G401 (cell line): ENCODE results near the gene FCHO2. TPM values are rescaled to one million over a fixed set of nuclear protein-coding genes. Genes with fewer than 3 reads are reported as not detected.
"Not testable (repeated sequence)": the region's sequence is repeated elsewhere in the genome, so short reads cannot be mapped to it uniquely, and the experiment has no call there.

Experiments used
- DNase-seq: peaks from one replicate; pipeline ENCODE4 v3.0.0-alpha.2; 2015; ENCODE audit warnings: low spot score
- in situ Hi-C: cut with HindIII; loops from 2 replicates; pipeline ENCODE4 v1.10.0; 2016; ENCODE audit warnings: low sequenced_read_pairs, mixed read lengths
- total RNA-seq: library from RNA; depleted of rRNA; stranded (reverse); fragments of >200 nt; shearing (Covaris generic); gene quantifications from 2 replicates; pipeline ENCODE4 v1.2.3, GENCODE V29; 2014; rRNA removed

The FCHO2 gene, protein sequence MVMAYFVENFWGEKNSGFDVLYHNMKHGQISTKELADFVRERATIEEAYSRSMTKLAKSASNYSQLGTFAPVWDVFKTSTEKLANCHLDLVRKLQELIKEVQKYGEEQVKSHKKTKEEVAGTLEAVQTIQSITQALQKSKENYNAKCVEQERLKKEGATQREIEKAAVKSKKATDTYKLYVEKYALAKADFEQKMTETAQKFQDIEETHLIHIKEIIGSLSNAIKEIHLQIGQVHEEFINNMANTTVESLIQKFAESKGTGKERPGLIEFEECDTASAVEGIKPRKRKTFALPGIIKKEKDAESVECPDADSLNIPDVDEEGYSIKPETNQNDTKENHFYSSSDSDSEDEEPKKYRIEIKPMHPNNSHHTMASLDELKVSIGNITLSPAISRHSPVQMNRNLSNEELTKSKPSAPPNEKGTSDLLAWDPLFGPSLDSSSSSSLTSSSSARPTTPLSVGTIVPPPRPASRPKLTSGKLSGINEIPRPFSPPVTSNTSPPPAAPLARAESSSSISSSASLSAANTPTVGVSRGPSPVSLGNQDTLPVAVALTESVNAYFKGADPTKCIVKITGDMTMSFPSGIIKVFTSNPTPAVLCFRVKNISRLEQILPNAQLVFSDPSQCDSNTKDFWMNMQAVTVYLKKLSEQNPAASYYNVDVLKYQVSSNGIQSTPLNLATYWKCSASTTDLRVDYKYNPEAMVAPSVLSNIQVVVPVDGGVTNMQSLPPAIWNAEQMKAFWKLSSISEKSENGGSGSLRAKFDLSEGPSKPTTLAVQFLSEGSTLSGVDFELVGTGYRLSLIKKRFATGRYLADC
- total RNA-seq: 9.6 and 10.9 TPM in 2 replicates

DNA sequence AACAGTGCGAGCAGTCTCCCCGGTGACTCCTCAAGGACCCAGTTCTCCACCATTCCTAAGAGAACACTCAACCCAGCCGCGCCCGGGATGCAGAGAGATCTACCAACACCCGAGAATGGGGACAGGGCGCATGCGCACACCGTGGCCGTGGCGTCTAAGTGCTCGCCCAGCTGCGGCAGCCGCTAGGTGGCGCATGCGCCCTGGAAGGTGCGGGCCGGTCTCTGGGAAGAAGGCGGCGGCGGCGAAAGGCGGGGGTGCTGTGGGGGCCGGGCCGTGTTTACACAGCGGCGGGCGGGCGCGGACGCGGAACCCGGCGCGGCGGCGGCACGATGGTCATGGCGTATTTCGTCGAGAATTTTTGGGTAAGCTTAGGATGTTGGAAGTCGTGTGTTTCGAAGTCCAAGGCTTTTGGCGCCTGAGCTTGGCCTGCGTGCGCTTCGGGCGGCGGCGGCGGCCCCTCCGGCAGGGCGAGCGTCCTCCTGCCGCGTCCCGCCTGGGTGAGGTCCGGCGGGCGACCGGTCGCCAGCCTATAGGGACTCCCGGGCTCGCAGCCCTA, at the start of gene FCHO2:
Gene FCHO2 (plus strand): TSS at position 274 of the 556 bp plus-strand sequence. CDS start 56 bp downstream, at position 330.
- DNase-seq: peak; percentile 93
- in situ Hi-C loops: no loop called here

DNA sequence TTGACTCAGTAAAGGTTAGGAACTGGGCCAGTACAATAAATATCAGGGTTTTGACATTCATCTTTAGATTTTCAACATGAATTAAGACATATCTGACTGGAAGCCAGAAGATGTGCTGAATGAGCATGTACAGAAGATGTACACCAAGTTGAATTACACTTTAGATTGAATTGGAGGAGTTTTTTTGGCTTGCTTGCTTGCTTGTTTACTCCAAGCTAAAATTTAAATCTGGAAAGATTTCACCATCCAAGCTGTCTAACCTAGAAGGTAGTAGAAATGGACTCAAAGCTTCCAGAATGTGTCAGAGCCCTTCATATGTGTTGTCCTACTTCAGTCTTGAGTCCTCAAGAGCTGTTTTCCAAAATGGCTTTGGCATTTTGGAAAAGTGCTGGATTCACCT, 49.0 kb upstream of the FCHO2 start:
- in situ Hi-C loops: no loop called here

DNA sequence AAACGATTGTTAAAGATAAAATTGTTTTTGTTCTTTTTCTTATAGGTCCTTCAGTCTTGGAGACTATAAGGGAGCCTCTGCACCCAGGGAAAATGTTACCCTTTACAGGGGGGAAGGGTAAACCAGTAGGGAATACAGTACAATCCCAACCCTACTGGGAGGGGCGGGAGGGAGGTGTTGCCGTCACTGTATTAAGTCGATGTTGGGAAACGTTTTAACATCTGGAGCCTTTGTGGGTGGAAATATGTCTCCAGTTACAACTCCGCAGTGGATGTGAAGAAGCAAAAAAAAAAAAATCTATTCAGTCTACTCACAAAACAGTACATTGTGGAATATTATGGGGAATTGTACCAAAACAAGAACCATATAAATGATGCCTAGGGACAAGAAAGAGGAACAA, 47.2 kb upstream of the FCHO2 start:
- in situ Hi-C loops: no loop called here
- DNase-seq: no peak

More for the DNA sequence above, 49.0 kb upstream of the FCHO2 start:
- no peak for DNase-seq

DNA sequence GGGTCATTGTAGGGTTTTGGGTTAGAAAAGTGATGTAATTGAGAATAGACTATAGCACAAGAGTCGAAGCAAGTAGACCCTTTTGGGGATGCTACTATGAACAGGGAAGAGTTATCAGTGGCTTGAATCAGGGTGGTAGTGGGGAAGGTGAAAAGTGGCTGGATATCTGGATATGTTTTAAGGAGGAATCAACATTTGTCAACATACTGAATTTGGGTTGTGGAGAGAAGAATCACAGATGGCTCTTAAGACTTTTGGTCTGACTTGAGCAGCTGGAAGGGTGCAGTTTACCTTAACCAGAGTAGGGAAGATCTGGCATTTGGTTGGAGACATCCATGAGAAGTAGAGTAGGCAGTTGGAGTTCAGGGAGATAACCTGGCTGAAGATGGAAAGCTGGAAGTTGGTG, 38.5 kb upstream of the FCHO2 start:
- in situ Hi-C loops: no loop called here

DNA sequence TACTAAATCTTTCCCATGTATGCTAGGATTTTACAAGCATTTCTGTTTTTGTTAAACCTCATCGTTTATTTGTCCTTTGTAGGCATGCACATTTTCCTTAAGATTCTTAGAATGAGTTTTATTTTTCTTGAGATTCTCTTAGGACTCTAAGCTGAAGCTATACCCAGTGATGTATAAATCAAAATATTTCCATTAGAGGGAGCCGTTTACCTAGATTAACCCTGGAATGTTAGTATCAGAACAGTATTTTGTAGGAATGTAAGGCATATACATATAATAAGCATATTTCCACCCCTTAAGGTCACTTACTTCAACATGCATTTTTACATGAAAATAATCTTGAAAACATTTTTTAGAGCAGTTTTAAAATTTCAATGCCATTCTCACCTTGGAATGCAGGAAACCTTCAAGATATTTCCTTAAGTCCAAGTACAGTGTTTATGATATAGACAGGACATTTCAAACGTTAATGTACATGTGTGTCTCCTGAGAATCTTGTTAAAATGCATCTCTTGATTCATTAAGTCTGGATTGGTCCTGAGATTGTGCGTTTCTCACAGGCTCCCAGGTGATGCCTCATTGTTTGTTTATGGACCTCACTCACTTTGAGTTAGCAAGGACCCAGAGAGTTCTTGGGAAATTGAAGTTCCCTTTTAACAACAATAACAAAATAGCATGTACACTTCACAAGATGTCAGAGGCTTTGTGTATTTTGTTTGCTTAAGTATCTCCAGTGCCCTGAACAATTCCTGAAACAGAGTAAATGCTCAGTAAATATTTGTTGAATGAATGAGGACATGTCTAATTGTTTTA, 34.9 kb upstream of the FCHO2 start:
- in situ Hi-C loops: no loop called here
- DNase-seq: no peak

More for the DNA sequence above, 38.5 kb upstream of the FCHO2 start:
- no peak for DNase-seq

DNA sequence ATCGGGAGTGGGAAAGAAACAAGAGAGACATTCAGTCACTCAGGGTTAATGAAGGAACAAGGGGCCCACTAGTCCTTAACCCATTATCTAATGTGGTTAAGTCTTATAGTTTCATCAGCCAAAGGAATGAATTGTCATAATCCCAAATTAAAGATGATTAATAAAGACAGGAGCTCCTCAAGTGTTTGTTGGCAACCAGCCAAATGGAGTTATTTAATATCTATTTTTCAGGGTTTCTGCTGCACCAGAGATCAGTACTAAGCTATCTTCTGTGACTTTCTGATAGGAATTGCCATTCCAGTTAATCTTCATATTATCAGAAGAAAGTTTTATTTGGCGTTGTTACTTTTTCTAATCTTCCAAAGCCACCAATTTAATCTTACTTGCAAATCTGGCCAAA, 34.0 kb upstream of the FCHO2 start:
- in situ Hi-C loops: no loop called here

DNA sequence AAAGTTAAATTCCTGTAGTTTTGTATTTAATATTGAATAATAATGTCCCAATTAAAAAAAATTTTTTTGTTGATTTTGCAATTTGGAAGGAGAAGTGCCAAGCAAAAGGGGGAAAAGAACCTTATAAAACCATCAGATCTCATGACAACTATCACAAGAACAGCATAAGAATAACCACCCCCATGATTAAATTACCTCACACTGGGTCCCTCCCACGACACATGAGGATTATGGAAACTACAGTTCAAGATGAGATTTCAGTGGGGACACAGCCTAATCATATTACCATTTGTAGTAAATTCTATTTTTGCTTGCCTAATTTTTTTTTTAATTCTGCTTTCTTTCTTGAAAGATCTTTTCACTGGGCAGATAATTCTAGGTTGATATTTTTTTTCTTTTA, 33.4 kb upstream of the FCHO2 start:
- in situ Hi-C loops: no loop called here

More for the DNA sequence above, 34.0 kb upstream of the FCHO2 start:
- no peak for DNase-seq

DNA sequence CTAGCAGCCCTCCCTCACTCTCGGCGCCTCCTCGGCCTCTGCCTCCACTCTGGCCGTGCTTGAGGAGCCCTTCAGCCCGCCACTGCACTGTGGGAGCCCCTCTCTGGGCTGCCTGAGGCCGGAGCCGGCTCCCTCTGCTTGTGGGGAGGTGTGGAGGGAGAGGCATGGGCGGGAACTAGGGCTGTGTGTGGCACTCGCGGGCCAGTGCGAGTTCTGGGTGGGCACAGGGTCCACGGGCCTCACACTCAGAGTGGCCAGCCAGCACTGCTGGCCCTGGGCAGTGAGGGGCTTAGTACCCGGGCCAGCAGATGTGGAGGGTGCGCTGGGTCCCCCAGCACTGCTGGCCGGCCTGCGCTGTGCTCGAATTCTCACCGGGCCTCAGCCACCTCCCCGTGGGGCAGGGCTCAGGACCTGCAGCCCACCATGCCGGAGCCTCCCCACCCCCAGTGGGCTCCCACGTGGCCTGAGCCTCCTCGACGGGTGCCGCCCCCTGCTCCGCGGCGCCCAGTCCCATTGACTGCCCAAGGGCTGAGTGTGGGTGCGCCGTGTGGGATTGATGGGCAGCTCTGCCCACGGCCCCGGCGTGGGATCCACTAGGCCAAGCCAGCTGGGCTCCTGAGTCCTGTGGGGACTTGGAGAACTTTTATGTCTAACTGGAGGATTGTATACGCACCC, 30.4 kb upstream of the FCHO2 start:
- in situ Hi-C loops: no loop called here
- no peak for DNase-seq

More for the DNA sequence above, 33.4 kb upstream of the FCHO2 start:
- DNase-seq: no peak

DNA sequence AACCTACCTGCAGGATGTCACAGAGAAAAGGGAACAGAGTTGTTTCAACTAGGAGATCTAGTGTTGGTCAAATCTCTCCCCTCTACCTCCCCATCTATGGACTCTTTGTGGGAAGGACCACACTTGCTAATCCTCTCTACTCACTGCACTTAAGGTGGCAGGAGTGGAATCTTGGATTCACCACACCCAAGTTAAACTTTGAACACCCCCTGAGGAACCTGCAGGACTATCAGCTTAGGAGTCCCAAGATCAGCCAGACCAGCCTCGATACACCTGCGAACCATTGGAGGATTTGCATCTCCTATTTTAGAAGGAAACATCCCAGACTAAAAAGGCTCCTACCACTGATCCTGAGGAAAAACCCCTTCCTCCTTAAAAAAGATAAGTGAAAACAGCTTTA, 23.2 kb upstream of the FCHO2 start:
- DNase-seq, in situ Hi-C loops: not testable (repeated sequence)

DNA sequence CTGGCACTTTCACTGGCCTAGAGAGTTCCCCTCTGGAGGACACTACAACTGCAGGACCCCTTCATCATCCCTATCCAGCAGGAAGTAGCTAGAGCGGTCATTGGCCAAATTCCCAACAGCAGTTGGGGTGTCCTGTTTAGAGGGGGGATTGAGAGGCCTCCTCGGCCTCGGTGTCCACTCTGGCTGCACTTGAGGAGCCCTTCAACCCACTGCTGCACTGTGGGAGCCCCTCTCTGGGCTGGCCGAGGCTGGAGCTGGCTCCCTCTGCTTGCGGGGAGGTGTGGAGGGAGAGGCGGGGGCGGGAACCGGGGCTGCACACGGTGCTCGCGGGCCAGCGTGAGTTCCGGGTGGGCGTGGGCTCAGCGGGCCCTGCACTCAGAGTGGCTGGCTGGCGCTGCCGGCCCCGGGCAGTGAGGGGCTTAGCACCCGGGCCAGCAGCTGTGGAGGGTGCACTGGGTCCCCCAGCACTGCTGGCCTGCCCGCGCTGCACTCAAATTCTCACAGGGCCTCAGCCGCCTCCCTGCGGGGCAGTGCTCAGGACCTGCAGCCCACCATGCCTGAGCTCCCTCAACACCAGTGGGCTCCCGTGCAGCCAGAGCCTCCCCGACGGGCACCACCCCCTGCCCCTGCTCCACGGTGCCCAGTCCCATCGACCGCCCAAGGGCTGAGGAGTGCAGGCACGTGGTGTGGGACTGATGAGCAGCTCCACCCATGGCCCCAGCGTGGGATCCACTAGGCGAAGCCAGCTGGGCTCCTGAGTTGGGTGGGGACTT, 20.7 kb upstream of the FCHO2 start:
- in situ Hi-C loops: not testable (repeated sequence)

DNA sequence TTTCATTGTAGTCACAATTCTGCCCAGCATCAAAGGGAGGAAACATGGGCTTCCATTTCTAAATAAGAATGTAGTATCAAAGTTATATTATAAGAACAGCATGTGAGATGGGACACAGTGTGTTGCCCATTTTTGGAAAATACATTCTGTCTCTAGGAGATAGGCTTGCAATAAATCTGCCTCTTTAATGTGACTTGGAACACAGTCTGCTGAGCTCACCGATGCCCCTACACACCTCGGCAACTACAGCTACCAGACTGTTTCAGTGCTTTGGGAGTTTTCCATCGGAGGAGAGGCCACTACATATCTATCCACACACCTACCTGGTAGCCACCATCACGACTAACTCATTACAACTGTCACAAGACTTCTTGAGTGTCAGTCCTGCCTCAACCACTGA, 18.9 kb upstream of the FCHO2 start:
- no peak for DNase-seq
- in situ Hi-C loops: no loop called here

More for the DNA sequence above, 20.7 kb upstream of the FCHO2 start:
- DNase-seq: not testable (repeated sequence)

DNA sequence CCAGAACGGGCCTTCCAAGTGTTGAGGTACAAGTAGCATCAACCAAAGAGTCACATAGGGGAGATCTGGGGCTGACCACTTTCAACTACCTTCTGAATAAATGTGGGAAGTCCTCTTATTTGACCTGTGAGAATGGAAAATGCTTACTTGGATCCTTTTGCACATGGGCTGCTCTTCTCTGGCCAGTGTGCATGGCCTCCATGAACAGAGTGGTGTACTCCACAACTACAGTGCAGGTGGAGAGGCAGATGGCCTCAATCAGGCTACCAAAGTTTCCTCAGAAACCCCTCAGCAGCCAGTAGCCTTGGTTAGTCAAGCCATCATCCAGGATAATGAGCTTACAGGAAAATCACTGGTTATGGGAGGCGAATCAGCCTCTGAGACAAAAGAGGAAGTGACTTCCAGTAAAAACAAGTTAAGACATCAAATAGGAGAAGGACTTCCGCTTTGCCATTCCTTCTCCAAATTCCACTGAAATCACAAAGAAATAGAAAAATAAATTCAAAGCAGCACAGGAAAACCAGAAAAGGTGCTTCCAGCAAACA, 18.3 kb upstream of the FCHO2 start:
- in situ Hi-C loops: no loop called here
- no peak for DNase-seq

DNA sequence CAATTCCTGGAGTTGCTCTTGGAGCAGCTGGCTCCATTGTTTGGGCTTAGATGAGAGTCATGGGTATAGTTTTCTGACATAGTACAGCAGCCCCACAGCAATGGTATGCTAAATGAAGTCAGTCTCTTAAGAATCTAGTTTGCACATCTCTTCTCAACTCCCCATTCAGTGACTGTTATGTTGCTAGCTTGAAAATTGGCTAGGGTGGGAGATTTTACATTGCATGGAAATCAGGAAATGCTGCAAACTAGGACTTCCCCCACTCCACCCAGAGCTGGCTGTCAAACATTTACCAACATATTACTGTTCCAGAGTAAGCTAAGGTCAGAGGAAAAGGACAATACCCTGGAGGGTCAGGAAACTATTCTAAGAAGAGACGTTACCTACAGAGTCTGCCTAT, 17.6 kb upstream of the FCHO2 start:
- no peak for DNase-seq
- in situ Hi-C loops: no loop called here

DNA sequence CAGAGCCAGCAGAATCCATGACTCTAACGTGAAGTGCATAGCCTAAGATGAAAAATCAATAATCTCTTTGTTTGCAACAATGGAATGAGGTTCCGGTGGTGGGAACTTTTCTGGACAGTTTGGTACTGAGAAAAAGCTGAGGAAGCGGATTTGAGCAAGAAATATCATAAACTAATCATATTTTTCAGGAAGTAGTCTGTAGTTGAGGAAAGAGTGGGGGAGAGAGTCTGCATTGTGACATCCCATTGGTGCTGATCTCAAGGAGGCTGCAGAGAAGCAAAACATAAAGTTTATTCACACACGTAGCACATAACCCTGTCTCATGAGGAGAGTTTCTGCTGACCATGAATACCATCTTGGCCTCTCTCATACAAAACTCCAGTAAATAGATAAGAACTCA, 15.8 kb upstream of the FCHO2 start:
- no peak for DNase-seq

DNA sequence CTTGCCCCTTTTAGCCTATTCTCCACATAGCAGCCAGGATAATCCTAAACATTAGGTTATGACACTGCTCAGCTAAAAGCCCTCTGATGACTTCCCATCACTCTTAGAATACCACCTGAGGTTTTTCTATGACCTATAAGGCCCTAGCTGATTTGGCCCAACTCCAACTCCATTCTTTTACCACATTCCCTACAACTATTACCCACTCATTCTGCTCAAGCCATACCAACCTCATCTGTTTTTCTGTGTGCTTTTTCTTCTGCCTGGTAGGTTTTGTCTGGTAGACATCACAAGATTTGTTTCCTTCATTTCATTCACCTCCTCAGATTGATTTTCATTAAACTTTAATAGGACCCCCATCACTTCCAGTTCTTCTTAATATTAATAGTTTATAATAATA, 12.5 kb upstream of the FCHO2 start:
- no peak for DNase-seq
- in situ Hi-C loops: no loop called here

More for the DNA sequence above, 15.8 kb upstream of the FCHO2 start:
- in situ Hi-C loops: no loop called here

DNA sequence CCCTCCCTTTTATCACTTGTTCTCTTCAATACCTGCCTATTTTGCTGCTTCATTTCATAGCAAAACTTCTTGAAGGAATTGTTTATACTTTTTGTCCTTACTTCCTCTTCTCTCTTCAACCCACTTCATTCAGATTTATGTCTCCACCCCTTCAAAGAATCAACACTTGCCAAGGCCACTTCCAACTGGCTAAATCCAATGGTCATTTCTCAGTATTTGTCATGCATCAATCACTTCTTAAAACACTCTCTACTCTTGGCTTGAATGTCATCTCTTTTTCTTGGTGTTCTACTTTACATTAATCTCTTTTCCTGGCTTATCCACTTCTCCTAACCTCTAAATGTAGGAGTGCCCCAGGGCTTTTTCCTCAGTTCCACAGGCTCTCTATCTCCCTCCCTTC, 8.3 kb upstream of the FCHO2 start:
- DNase-seq: no peak
- in situ Hi-C loops: no loop called here

DNA sequence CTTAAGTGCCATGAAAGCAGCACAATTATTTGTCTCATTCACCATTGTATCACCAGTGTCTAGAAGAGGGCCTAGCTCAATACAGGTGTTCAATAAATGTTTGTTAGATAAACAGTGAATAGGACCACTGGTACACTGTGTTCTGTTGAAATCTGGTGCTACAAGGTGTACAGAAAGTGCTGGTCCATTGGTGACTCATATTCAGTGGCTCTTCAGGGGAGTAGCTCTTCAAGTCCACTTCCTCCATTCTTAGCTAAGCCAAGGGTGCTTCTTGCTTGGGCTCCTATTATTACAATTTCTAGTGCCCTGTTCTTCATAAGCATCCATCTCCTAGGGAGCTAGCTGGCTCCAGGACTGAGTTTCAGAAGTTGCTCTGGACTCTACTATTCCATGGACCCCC, 6.4 kb upstream of the FCHO2 start:
- no peak for DNase-seq
- in situ Hi-C loops: no loop called here
